NCI-H187 (cell line): Measurements from ENCODE around the gene PEX13.
"Not testable (repeated sequence)": the region's sequence is repeated elsewhere in the genome, so short reads cannot be mapped to it uniquely, and the experiment has no call there.

Experiments
- DNase-seq, 2 experiments: peaks; one replicate each; lab custom pipeline; 2025; lab: John Stamatoyannopoulos, UW

The PEX13 gene, protein sequence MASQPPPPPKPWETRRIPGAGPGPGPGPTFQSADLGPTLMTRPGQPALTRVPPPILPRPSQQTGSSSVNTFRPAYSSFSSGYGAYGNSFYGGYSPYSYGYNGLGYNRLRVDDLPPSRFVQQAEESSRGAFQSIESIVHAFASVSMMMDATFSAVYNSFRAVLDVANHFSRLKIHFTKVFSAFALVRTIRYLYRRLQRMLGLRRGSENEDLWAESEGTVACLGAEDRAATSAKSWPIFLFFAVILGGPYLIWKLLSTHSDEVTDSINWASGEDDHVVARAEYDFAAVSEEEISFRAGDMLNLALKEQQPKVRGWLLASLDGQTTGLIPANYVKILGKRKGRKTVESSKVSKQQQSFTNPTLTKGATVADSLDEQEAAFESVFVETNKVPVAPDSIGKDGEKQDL

DNA sequence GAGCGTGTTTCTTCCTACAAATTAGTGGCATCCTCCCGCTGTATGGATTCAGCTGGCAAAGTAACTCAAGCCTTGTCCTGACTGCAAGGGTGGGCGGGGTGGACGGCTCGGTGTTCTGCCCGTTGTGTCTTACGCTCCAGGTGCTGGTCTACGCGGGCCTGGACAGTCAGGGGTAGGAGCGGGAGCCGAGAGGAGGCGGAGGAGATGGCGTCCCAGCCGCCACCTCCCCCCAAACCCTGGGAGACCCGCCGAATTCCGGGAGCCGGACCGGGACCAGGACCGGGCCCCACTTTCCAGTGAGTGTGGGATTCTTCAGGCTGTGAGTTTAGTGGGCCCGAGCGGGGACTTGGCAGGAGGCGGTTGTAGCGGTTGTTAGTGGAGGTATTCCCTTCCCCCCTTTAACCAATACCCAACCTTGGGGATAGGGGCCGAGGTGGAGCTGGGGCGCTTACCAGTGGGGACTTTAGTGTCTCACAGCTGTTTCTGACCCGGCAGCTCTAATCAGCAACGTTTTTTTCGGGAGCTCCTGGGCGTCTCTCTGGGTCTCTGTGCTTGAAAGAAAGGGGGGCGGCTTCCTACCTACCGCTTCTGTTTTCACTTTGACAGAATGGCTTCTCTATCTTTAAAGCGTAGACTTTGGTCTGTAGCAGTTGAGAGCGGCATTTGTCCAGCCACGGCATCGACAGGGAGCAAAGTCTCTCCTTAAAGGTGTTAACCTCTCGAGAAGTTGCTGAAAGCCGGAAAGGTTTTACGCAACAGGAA, at the start of gene PEX13, which contains the start of gene PUS10:
TSS of gene PEX13 (plus strand) at position 165 of the 762 bp plus-strand sequence. CDS start at position 205, 40 bp downstream.
TSS of gene PUS10 (minus strand) at position 700 of the 762 bp plus-strand sequence. CDS start 6,365 bp downstream, outside the sequence.
- peak; percentile 71 to 99 for DNase-seq

- DNase-seq: no peak
These were observed 44.4 kb upstream of the PEX13 start for GRCh38 chr2:60972889-60973656.

DNA sequence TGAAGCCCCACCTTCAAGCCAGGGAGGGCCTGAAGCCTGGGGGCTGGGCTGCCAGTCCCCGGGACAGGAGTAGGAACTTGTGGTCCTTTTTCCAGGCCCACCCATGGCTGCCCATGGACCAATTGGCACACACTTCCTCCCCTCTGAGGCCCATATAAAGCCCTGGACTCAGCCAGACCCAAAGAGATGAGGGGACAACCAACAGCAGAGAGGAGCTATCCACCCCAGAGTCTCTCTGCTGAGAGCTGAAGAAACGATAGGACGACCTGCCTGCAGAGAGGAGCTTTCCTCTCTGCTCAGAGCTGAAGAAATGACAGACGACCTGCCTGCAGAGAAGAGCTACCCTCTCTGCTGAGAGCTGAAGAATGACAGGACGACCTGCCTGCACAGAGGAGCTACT, 43.8 kb upstream of the PEX13 start:
- no peak for DNase-seq

DNA sequence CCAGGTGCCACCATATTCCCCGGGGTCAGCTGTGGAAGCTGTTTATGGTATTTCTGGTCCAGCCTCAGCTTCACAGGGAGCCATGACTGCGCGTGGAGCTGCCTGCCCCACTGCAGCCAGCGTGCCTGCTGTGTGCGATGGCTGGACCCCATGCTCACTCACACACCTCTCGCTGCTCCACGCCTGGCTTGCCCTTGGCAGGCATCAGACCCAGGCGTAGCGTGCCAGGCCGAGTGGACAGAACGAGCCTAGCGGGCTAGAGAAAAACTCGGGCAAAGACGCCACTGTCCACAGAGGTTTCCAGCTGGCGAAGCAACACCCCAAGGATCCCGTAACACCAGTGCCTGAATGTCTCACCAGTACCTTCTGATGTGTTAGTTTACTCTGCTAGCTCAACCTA, 42.9 kb upstream of the PEX13 start:
- no peak for DNase-seq

DNA sequence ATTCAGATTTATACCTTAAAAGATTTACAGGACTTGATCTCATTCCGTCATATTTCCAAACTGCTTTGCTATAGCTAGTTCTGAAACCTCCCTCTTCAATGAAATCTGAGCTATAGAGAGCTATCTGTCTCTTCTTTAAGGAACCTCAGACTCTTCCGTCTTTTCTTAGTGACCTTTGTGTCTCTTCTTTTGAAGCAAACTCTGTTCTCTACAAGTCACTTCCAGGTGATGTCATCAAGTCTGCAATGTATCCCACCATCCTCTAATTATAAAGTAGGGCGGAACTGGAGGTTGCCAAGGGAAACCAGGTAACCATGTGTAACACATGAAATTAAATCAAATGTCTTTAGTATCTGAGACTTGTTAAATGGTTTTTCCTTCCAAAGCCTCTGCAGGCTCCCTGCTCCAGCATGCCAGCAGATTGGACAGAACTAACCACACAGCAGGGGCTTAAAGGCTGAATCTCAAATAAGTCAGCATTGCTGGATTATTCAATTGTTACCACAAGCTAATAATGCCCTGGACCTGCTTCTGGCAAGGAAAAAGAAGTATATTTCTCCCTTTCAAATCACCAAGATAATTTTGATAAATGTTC, 41.2 kb upstream of the PEX13 start:
- no peak for DNase-seq

DNA sequence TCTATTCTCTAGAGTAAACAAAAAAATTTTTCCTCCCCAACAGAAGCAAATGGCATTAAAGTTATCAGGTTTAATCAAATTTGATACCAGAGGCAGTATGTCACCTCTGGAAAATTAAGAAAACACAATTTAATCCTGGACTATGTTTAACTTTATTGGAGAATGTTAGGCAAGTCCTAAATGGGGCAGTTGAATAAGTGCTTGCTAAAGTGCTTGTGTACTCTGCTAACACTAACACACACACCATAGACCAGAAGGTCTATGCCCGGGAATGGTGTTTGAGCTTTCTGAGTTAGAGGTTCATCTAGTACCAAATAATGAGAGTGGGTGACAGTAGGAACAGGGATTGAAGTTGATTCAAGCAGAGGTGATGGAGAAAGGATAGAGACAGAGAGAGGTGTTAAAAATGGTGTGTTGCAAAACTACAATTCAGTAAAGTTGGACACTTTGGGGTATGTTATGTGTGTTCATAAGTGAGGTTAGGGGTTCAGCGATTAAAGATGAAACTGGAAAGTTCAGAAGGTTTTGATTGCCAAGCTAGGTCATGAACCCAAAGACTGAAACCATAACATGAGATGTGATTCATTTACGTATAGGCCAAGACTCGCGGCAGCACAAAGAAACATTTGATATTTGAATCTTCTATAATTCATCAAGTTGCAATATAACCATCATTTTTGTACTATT, 40.5 kb upstream of the PEX13 start:
- no peak for DNase-seq

- DNase-seq: no peak
These were observed 40.0 kb upstream of the PEX13 start for GRCh38 chr2:60977562-60977895.

DNA sequence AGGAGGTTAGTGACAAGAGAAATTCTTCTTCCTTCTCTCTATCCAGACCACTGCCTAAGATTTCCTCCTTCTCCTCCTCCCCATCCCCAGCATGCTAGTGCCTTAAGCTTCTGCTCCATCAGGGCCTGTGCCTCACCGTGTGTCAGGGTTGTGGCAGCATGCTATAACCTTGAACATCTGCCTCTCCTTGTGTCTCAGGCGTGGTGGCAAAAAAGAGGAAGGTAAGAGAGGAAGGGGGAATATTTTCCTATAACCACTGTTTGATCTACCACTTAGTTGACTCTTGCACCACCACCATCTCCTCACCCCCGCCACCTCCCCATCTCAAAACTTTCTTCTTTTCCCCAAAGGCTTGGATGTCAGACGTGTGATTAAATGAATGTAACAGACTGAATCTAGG, 38.3 kb upstream of the PEX13 start:
- no peak for DNase-seq

DNA sequence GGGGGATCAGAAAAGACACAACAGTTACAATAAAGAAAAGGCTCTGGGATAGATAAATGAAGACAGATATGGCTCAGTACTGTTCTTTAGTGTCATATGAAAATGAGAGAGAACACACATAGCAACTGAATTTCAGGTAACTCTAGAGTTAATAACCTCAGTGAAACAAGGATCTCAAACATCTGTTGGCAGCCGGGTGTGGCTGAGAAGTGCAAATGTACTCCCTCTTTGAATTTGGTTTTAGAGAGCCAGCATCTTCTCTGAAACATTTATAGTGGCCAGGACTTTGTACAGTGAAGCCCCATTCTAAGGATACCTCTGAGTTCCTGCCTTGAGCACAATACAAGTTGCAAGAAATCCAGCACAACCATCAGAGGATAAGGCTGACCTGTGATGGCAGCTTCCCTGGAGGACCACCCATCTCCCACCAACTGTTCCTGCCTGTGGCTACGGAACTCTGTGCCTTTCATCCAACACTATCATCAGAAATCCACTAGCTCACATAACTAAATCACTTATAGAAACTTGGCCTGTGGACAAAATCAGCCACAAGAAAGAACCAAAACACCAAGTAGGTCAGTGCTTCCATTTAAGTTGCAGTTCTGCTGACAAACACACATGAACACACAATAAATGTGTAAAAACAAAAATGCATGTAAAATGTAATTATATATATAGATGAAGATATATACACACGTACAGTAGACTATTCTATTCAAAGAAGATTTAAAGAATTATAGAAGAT, 37.3 kb upstream of the PEX13 start:
- no peak for DNase-seq

DNA sequence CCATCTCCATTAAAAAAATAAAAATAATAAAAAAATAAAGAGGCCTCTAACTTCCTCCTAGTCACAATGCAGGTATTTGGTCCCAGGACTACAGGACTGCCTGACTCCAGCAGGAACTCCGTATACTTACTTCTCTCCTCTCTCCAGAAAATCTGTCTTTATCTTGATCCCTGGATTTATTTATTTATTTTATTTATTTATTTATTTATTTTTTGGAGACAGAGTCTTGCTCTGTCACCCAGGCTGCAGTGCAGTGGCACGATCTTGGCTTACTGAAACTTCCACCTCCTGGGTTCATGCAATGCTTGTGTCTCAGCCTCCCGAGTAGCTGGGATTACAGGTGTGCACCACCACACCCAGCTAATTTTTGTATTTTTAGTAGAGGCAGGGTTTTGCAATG, 35.5 kb upstream of the PEX13 start:
- not testable (repeated sequence) for DNase-seq

GRCh38 chr2:60984720-60985119, 32.8 kb upstream of the PEX13 start:
- no peak for DNase-seq

DNA sequence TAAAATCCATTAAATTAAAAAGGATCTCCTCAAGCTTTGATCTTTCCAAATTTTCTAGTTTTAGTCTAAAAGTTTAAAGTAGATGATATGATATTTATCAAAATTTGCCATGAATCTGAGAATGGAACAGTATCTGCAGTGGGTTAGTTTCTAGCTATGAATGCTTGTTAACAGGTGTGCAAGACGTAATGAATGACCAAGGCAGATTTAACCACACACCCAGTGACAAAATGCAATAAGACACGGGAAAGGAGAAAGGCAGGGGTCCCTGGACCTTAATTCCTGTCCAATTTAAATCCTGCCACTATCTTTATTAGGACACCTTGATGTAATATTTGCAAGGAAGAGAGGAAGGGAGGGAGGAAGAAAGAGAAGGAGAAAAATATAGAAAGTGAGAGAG, 30.5 kb upstream of the PEX13 start:
- DNase-seq: no peak

GRCh38 chr2:60987656-60988055, 29.9 kb upstream of the PEX13 start:
- not testable (repeated sequence) for DNase-seq

GRCh38 chr2:60989259-60989658, 28.3 kb upstream of the PEX13 start:
- no peak for DNase-seq

GRCh38 chr2:60991644-60992043, 25.9 kb upstream of the PEX13 start:
- no peak for DNase-seq

GRCh38 chr2:60992985-60993392, 24.5 kb upstream of the PEX13 start:
- DNase-seq: no peak

DNA sequence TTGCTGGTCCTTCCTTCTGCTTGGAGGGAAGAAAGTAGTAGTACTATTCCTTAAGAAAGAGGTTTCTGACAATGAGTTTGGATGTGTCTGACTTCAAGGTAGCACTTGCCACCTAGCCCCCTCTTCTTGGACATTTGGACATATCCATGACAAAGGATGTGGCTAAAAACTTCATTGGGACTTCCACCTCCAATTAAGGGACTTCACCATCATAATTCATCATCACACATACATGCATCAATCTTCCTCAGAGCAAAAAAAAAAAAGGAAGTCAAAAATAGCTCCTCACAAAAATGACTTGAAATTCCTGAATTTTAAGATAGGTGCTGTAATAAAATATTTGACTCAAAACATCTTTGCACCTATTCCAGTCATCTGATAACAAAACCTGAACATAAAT, 23.4 kb upstream of the PEX13 start:
- no peak for DNase-seq

DNA sequence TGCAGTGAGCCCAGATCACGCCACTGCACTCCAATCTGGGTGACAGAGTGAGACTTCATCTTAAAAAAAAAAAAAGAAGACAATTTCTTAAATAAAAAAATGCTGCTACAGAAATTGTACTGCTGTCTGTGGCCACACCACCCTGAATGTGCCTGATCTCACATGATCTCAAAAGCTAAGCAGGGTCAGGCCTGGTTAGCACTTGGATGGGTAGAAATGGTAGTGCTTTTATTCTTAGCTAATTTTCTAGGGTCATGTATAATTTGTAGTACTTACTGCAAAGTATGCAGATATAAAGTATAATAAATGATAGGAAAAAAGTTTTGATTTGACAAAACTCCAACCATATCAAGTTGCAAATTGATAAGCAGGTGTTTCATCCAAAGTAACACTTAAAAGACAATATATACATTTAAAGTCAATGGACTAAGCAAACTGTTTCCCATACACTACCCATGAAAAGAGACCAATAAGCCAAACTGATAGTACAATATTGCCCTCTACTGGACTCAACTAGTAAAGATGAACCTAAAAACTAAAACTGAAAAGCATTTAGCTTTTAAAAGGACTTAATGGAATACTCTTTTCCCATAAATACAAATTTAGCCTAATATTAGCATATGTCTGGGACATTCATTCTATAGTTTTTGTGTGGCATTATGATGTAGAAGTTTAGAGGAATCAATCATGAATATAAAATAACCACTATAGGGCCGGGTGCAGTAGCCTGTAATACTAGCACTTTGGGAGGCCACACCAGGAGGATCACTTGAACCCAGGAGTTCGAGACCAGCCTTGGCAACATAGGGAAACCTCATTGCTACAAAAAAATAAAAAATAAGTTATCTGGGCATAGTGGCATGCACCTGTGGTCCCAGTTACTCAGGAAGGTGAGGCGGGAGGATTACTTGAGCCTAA, 18.6 kb upstream of the PEX13 start:
- DNase-seq: peak in 1 of 2 experiments; percentile 23

DNA sequence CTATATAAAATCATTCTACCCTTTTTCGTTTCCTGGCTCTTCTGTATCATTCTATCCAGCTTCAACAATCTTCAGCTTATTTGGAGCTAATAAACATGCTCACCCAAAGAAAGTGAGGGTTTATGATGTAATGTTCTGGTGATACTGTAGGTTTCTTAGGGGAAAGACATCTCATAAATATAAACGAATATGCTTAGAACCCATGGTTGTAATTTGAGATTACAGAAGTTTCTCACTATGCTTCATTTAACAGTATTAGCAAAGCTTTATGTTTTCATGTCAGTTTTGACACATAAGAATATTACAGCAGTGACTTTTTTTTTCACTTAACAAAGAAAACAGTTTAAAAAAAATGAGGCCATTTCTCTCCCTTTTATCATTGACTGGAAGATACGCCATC, 11.8 kb upstream of the PEX13 start:
- DNase-seq: no peak
